Liver (tissue), 9 donors: Measurements from ENCODE around the gene NFILZ. TPM values are rescaled to one million over a fixed set of nuclear protein-coding genes. Genes with fewer than 3 reads are reported as not detected.

Experiments
- DNase-seq: peaks from one replicate; pipeline ENCODE4 v3.0.0-alpha.2; 2017; ENCODE audit warnings: low spot score
- H3K27ac ChIP-seq, 2 donors: one replicate each; pipeline ENCODE4 v1.7.0; 2013; ENCODE audit warnings: inconsistent platforms in 2 of 2, low read length in 2 of 2, control low read depth in 1 of 2, low read depth in 1 of 2, mild to moderate bottlenecking in 1 of 2
- H3K27me3 ChIP-seq, 4 donors: one replicate each; pipeline versions ENCODE4 v1.6.1 to v1.7.0; 2013; ENCODE audit warnings: low read length in 3 of 4, inconsistent platforms in 1 of 4, mild to moderate bottlenecking in 1 of 4, moderate library complexity in 1 of 4; ENCODE audit not compliant: control insufficient read depth in 4 of 4, insufficient read depth in 4 of 4
- H3K36me3 ChIP-seq, 4 donors: one replicate each; pipeline versions ENCODE4 v1.6.1 to v1.7.0; 2013; ENCODE audit warnings: low read length in 3 of 4, mild to moderate bottlenecking in 3 of 4, low read depth in 1 of 4, moderate library complexity in 1 of 4; ENCODE audit not compliant: control insufficient read depth in 4 of 4, insufficient read depth in 3 of 4
- H3K4me1 ChIP-seq, 4 donors: one replicate each; pipeline versions ENCODE4 v1.6.1 to v1.7.0; 2013; ENCODE audit warnings: low read length in 3 of 4, mild to moderate bottlenecking in 3 of 4, moderate library complexity in 1 of 4; ENCODE audit not compliant: control insufficient read depth in 4 of 4, insufficient read depth in 4 of 4
- H3K4me3 ChIP-seq, 3 donors: one replicate each; pipeline versions ENCODE4 v1.6.1 to v1.7.0; 2013; ENCODE audit warnings: low read length in 3 of 3, control low read depth in 1 of 3, low read depth in 1 of 3, mild to moderate bottlenecking in 1 of 3
- H3K9ac ChIP-seq, 2 donors: one replicate each; pipeline ENCODE4 v1.7.0; 2013; ENCODE audit warnings: low read length in 2 of 2, mild to moderate bottlenecking in 2 of 2, moderate library complexity in 2 of 2, control low read depth in 1 of 2, low read depth in 1 of 2
- H3K9me3 ChIP-seq, 4 donors: one replicate each; pipeline versions ENCODE4 v1.6.1 to v1.7.0; 2013; ENCODE audit warnings: low read length in 3 of 4; ENCODE audit not compliant: control insufficient read depth in 4 of 4
- ATF3 ChIP-seq: IDR thresholded peaks from 2 replicates; pipeline ENCODE4 v1.6.1; 2016; ENCODE audit warnings: antibody characterized with exemption
- CTCF ChIP-seq: fragments of 150-350 bp; IDR thresholded peaks from 2 replicates; pipeline ENCODE4 v1.5.1; 2017; ENCODE audit warnings: improper control_type of control experiment, low read depth, low read length; ENCODE audit not compliant: missing input control
- EGR1 ChIP-seq, 2 donors: IDR thresholded peaks; 2 replicates each; pipeline ENCODE4 v1.6.1; 2016 to 2018; ENCODE audit warnings: antibody characterized with exemption in 2 of 2, low read depth in 2 of 2
- FOXA1 ChIP-seq: IDR thresholded peaks from 2 replicates; pipeline ENCODE4 v1.6.1; 2016; ENCODE audit warnings: antibody characterized with exemption
- FOXA2 ChIP-seq: IDR thresholded peaks from 2 replicates; pipeline ENCODE4 v1.6.1; 2016; ENCODE audit warnings: antibody characterized with exemption
- GABPA ChIP-seq, 2 donors: IDR thresholded peaks in 1 of 2; conservative IDR thresholded peaks in 1 of 2; 2 replicates each; pipeline ENCODE4 v1.6.1; 2016; ENCODE audit warnings: antibody characterized with exemption in 2 of 2, mild to moderate bottlenecking in 1 of 2, moderate library complexity in 1 of 2
- HNF4A ChIP-seq, 2 donors: conservative IDR thresholded peaks; 2 replicates each; pipeline ENCODE4 v1.6.1; 2016; ENCODE audit warnings: antibody characterized with exemption in 2 of 2, mild to moderate bottlenecking in 2 of 2
- HNF4G ChIP-seq: IDR thresholded peaks from 2 replicates; pipeline ENCODE4 v1.6.1; 2016; ENCODE audit warnings: antibody characterized with exemption
- JUND ChIP-seq, 2 donors: IDR thresholded peaks; 2 replicates each; pipeline ENCODE4 v1.6.1; 2016; ENCODE audit warnings: antibody characterized with exemption in 2 of 2
- MAX ChIP-seq: IDR thresholded peaks from 2 replicates; pipeline ENCODE4 v1.6.1; 2016; ENCODE audit warnings: antibody characterized with exemption
- NR2F2 ChIP-seq: IDR thresholded peaks from 2 replicates; pipeline ENCODE4 v1.6.1; 2016; ENCODE audit warnings: antibody characterized with exemption
- RAD21 ChIP-seq, 2 donors: IDR thresholded peaks; 2 replicates each; pipeline ENCODE4 v1.6.1; 2016; ENCODE audit warnings: antibody characterized with exemption in 2 of 2, mild to moderate bottlenecking in 2 of 2
- REST ChIP-seq: IDR thresholded peaks from 2 replicates; pipeline ENCODE4 v1.6.1; 2016; ENCODE audit warnings: antibody characterized with exemption, mild to moderate bottlenecking
- RXRA ChIP-seq, 2 donors: IDR thresholded peaks; 2 replicates each; pipeline ENCODE4 v1.6.1; 2017 to 2018; ENCODE audit warnings: antibody characterized with exemption in 2 of 2, mild to moderate bottlenecking in 1 of 2
- SP1 ChIP-seq: IDR thresholded peaks from 2 replicates; pipeline ENCODE4 v1.6.1; 2018; ENCODE audit warnings: antibody characterized with exemption, mild to moderate bottlenecking
- TAF1 ChIP-seq: conservative IDR thresholded peaks from 2 replicates; pipeline ENCODE4 v1.6.1; 2016; ENCODE audit warnings: antibody characterized with exemption, mild to moderate bottlenecking
- YY1 ChIP-seq: IDR thresholded peaks from 2 replicates; pipeline ENCODE4 v1.6.1; 2016; ENCODE audit warnings: antibody characterized with exemption, mild to moderate bottlenecking
- ZBTB33 ChIP-seq: IDR thresholded peaks from 2 replicates; pipeline ENCODE4 v1.6.1; 2016; ENCODE audit warnings: antibody characterized with exemption
- WGBS: extraction: QIAGEN DNeasy Blood & Tissue Kit; methylation state at CpG from one replicate; pipeline ENCODE4 v1.1.7; 2013; 5-methylcytosine and 5-hydroxymethylcytosine counted together
- polyA plus RNA-seq, 2 donors: library from polyadenylated mRNA; stranded (reverse) in 1 of 2; unstranded in 1 of 2; fragments of 200-250 nt in 1 of 2; fragments of >200 nt in 1 of 2; fragmentation: Nextera tagmentation in 1 of 2; extraction: Ambion mirVana in 1 of 2; gene quantifications; one replicate each; pipeline versions ENCODE4 v1.2.1 to v1.2.3, GENCODE V29; 2013 to 2015
- total RNA-seq, 2 donors: library from RNA; depleted of rRNA; stranded (reverse); fragments of >200 nt; gene quantifications; one replicate each; pipeline ENCODE4 v1.2.3, GENCODE V29; 2014
- donor health status: healthy.
- donor health status: healthy.
- donor health status: healthy.
- donor health status: healthy.
- donor health status: healthy.

Gene NFILZ
- total and polyA plus RNA-seq, 4 donors: not detected

- Histone ChIP-seq H3K27ac (peak overlapping the region; percentile 17 to 28), H3K9ac (no peak overlapping the region), H3K4me1 (peaks cover 0 to 10% (median 5%) of the 10 kb centered on the region in 4 donors), H3K9me3 (peaks cover 0 to 3% (median 1%) of the 10 kb centered on the region in 4 donors), H3K36me3 (peaks cover 0 to 11% (median 4%) of the 10 kb centered on the region in 4 donors), H3K27me3 (no peaks in the 10 kb centered on the region), H3K4me3 (peak overlapping the region in 1 of 3 donors; percentile 18)
- peak; percentile 84 for DNase-seq
- 8% methylated on average over 55 of the region's 55 CpGs for WGBS
- peak; percentile 64 for TF ChIP-seq SP1
- no peak for TF ChIP-seq FOXA2
- TF ChIP-seq GABPA (IDR thresholded peaks at IDR 0.05 in 1 of 2, conservative IDR thresholded peaks at IDR 0.05 in 1 of 2): no peak
- no peak for TF ChIP-seq RXRA (IDR thresholded peaks at IDR 0.05)
- TF ChIP-seq YY1: peak; percentile 28
- TF ChIP-seq EGR1 (IDR thresholded peaks at IDR 0.05; ENCODE audit: low read depth in 2 of 2): no peak
- TF ChIP-seq RAD21 (IDR thresholded peaks at IDR 0.05): no peak
- no peak for TF ChIP-seq CTCF
Observed at GRCh38 chr19:8592231-8593009, 38.0 kb upstream of the NFILZ start.

GRCh38 chr19:8593931-8594330 is 36.5 kb upstream of the NFILZ start:
- H3K27ac ChIP-seq: no peak overlapping the region
- peaks cover 0 to 3% (median 1%) of the 10 kb centered on the region in 4 donors for H3K9me3 ChIP-seq
- WGBS: 94% methylated on average over 2 of the region's 2 CpGs
- no peak overlapping the region for H3K9ac ChIP-seq
- peaks cover 0 to 10% (median 5%) of the 10 kb centered on the region in 4 donors for H3K4me1 ChIP-seq
- H3K36me3 ChIP-seq: peaks cover 0 to 11% (median 5%) of the 10 kb centered on the region in 4 donors
- DNase-seq: no peak
- H3K27me3 ChIP-seq: no peaks in the 10 kb centered on the region
- TF ChIP-seq HNF4A (conservative IDR thresholded peaks at IDR 0.05) (no peak), TAF1 (no peak), FOXA2 (no peak), NR2F2 (no peak), YY1 (no peak), MAX (no peak), FOXA1 (no peak), REST (no peak), JUND (IDR thresholded peaks at IDR 0.05) (no peak), RXRA (IDR thresholded peaks at IDR 0.05) (no peak), CTCF (no peak), ZBTB33 (no peak), GABPA (IDR thresholded peaks at IDR 0.05 in 1 of 2, conservative IDR thresholded peaks at IDR 0.05 in 1 of 2) (no peak), EGR1 (IDR thresholded peaks at IDR 0.05; ENCODE audit: low read depth in 2 of 2) (no peak), HNF4G (no peak), RAD21 (IDR thresholded peaks at IDR 0.05) (no peak), ATF3 (no peak)
- no peak overlapping the region for H3K4me3 ChIP-seq
